Ishikawa (cell line): ENCODE data around the gene ITGB1.

Experiments used
- NFIC ChIP-seq: IDR thresholded peaks from 2 replicates; pipeline ENCODE4 v1.6.1; 2012
- REST ChIP-seq: IDR thresholded peaks from 2 replicates; pipeline ENCODE4 v1.6.1; 2012; ENCODE audit warnings: low read depth, mild to moderate bottlenecking

- TF ChIP-seq REST = no peak
- TF ChIP-seq NFIC = no peak
Observed at GRCh38 chr10:32941357-32941756, 16.7 kb downstream of the ITGB1 start.
